HepG2 (cell line): ENCODE data around the gene MFNG. TPM values are rescaled to one million over a fixed set of nuclear protein-coding genes. Genes with fewer than 3 reads are reported as not detected.

Experiments
- CCAR2 ChIP-seq: fragments of 200-400 bp; formaldehyde crosslinking; optimal IDR thresholded peaks from 2 replicates; pipeline ENCODE3; 2018; ENCODE audit warnings: low read depth, mild to moderate bottlenecking, low read length, moderate library complexity
- EP300 ChIP-seq, 3 experiments: sonication (generic) in 1 of 3; formaldehyde crosslinking in 1 of 3; IDR thresholded peaks; 2 replicates each; pipeline versions ENCODE4 v1.5.1 to v1.6.1; 2011 to 2020; ENCODE audit warnings: low read depth in 2 of 3, low read length in 2 of 3, borderline replicate concordance in 1 of 3, improper control_type of control experiment in 1 of 3, mild to moderate bottlenecking in 1 of 3, missing genetic modification reagents in 1 of 3, moderate library complexity in 1 of 3
- HNRNPL ChIP-seq: fragments of 200-400 bp; formaldehyde crosslinking; IDR thresholded peaks from 2 replicates; pipeline ENCODE4 v1.6.1; 2017; ENCODE audit warnings: mild to moderate bottlenecking, low read depth, low read length
- ISX ChIP-seq: sonication (generic); formaldehyde crosslinking; conservative IDR thresholded peaks from 2 replicates; pipeline ENCODE4 v1.5.0; 2020; ENCODE audit warnings: missing genetic modification reagents
- MIER2 ChIP-seq: IDR thresholded peaks from 2 replicates; pipeline ENCODE4 v1.6.1; 2016; ENCODE audit warnings: missing biosample characterization, missing genetic modification reagents
- NFAT5 ChIP-seq: sonication (generic); formaldehyde crosslinking; IDR thresholded peaks from 2 replicates; pipeline ENCODE4 v1.4.0; 2020; ENCODE audit warnings: missing genetic modification reagents
- RNF2 ChIP-seq: fragments of 450-650 bp; conservative IDR thresholded peaks from 2 replicates; pipeline ENCODE4 v1.6.1; 2016; ENCODE audit warnings: low read depth
- TFDP2 ChIP-seq: sonication (generic); formaldehyde crosslinking; IDR thresholded peaks from 2 replicates; pipeline ENCODE4 v1.4.0; 2020; ENCODE audit warnings: missing genetic modification reagents
- ZNF597 ChIP-seq: sonication (generic); formaldehyde crosslinking; IDR thresholded peaks from 2 replicates; pipeline ENCODE4 v1.5.0; 2020; ENCODE audit warnings: missing genetic modification reagents
- ZNF766 ChIP-seq: sonication (generic); formaldehyde crosslinking; IDR thresholded peaks from 2 replicates; pipeline ENCODE4 v1.5.0; 2020; ENCODE audit warnings: missing genetic modification reagents, borderline replicate concordance
- ZNF776 ChIP-seq: sonication (generic); formaldehyde crosslinking; IDR thresholded peaks from 2 replicates; pipeline ENCODE4 v1.4.0; 2020; ENCODE audit warnings: mild to moderate bottlenecking, missing genetic modification reagents
- polyA plus RNA-seq, 8 experiments: library from polyadenylated mRNA; depleted of rRNA in 3 of 8; stranded (reverse) in 7 of 8; unstranded in 1 of 8; fragments of >200 nt; fragmentation: Illumina TruSeq in 4 of 8; extraction: Trizol in 4 of 8; gene quantifications; 2 replicates each; pipeline versions ENCODE4 v1.2.1 to v1.2.3, GENCODE V29; 2011 to 2016; ENCODE audit warnings: low read depth in 4 of 8, missing spikeins in 1 of 8, mixed read lengths in 1 of 8; ENCODE audit not compliant: insufficient read depth in 1 of 8
- total RNA-seq, 5 experiments: library from RNA; depleted of rRNA; stranded (reverse); fragments of >200 nt; fragmentation: Illumina TruSeq; extraction: Trizol; gene quantifications; 2 replicates each; pipeline ENCODE4 v1.2.3, GENCODE V29; 2016; ENCODE audit warnings: low read depth in 1 of 5
- TF ChIP-seq, protein P1 (sequence below): sonication (generic); formaldehyde crosslinking; IDR thresholded peaks from 2 replicates; pipeline ENCODE4 v1.8.1; 2023; ENCODE audit warnings: mild to moderate bottlenecking, moderate library complexity, missing genetic modification reagents
- TF ChIP-seq, protein P2 (sequence below): sonication (generic); formaldehyde crosslinking; IDR thresholded peaks from 2 replicates; pipeline ENCODE4 v1.9.0; 2022; ENCODE audit warnings: missing genetic modification reagents, mild to moderate bottlenecking, borderline replicate concordance
- TF ChIP-seq, protein P3 (sequence below): sonication (generic); formaldehyde crosslinking; IDR thresholded peaks from 2 replicates; pipeline ENCODE4 v1.4.0; 2020; ENCODE audit warnings: mild to moderate bottlenecking, missing genetic modification reagents

Gene MFNG
- total and polyA plus RNA-seq, 2 of the 13 experiments (the other 11 are each of a cell fraction or from before 2014, with no cell fraction given): 1.0 to 11.7 TPM

DNA sequence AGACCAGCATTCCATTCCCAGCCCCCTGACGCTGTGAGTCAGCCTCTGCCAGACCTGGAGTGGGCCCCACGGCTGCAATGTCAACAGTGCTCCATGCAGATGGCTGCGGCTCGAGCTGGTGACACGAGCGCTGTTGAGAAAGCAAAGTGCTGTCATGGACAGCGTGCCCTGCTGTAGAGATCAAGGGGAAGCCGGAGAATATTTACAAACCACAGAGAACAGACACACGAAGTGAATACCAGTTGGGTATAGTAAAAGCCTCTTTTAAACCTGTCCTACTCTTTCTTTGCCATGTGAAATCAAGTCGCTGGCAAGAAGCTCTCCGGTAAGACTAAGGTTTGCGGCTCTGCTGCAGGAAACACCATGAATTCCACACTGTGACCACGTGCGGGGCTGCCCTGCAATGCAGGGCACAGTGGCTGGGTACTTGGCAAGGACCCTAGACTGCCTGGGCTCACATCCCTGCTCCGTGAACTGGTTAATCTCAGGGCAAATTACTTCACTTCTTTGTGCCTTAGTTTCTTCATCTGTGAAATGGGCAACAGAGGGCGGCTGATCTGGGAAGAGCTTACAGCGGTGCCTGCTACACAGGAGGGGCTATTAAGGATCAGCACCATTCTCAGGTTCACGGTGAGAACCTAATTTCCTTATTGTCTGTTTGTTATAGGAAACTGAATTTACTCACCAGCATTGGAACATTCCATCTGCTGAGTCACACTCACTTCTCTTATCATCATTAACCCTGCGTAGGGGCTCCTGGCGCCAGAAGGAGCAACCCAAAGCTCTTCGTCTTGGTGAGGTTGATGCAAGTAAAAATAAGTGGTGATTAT is 31.1 kb downstream of the MFNG start (continued):
- peak; percentile 86 for TF ChIP-seq HNRNPL
- no peak for TF ChIP-seq ZNF766 (CRISPR knock-in tag)
- TF ChIP-seq CCAR2: no peak
- no peak for TF ChIP-seq NFAT5 (CRISPR knock-in tag)
- TF ChIP-seq, protein P1, sequence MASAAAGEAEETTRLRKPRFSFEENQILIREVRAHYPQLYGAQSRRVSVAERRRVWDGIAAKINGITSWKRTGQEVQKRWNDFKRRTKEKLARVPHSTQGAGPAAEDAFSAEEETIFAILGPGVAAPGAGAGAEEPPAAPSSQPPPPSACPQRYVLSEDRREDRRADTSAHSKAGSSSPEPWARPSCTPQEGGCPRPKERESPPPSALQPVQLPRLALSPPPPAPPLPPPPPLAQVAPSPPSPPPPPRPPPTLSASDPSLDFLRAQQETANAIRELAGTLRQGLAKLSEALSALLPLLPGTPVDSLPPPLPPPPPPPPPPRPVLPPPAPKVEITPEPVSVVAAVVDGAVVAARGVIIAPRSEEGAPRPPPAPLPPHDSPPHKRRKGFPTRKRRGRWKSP (CRISPR knock-in tag): no peak
- no peak for TF ChIP-seq ISX (CRISPR knock-in tag)
- TF ChIP-seq MIER2 (CRISPR knock-in tag): peak; percentile 80; the same call in 1 of the 2 replicates
- TF ChIP-seq, protein P2, sequence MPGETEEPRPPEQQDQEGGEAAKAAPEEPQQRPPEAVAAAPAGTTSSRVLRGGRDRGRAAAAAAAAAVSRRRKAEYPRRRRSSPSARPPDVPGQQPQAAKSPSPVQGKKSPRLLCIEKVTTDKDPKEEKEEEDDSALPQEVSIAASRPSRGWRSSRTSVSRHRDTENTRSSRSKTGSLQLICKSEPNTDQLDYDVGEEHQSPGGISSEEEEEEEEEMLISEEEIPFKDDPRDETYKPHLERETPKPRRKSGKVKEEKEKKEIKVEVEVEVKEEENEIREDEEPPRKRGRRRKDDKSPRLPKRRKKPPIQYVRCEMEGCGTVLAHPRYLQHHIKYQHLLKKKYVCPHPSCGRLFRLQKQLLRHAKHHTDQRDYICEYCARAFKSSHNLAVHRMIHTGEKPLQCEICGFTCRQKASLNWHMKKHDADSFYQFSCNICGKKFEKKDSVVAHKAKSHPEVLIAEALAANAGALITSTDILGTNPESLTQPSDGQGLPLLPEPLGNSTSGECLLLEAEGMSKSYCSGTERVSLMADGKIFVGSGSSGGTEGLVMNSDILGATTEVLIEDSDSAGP (CRISPR knock-in tag): peak; percentile 20; the same call in 1 of the 2 replicates
- no peak for TF ChIP-seq ZNF776 (CRISPR knock-in tag)
- 0 out of 2 replicates have a peak, but pooled peaks have one; percentile 16 for TF ChIP-seq RNF2
- TF ChIP-seq ZNF597 (CRISPR knock-in tag): no peak
- TF ChIP-seq EP300 (IDR thresholded peaks at IDR 0.05; ENCODE audit: low read depth in 2 of 2, low read length in 2 of 2): peak; percentile 56 to 75; a peak in 1 of 4 replicates
- peak; percentile 53; the same call in 1 of the 2 replicates for TF ChIP-seq EP300 (CRISPR knock-in tag; IDR thresholded peaks at IDR 0.05; ENCODE audit: borderline replicate concordance)
- TF ChIP-seq TFDP2 (CRISPR knock-in tag): no peak
- TF ChIP-seq, protein P3, sequence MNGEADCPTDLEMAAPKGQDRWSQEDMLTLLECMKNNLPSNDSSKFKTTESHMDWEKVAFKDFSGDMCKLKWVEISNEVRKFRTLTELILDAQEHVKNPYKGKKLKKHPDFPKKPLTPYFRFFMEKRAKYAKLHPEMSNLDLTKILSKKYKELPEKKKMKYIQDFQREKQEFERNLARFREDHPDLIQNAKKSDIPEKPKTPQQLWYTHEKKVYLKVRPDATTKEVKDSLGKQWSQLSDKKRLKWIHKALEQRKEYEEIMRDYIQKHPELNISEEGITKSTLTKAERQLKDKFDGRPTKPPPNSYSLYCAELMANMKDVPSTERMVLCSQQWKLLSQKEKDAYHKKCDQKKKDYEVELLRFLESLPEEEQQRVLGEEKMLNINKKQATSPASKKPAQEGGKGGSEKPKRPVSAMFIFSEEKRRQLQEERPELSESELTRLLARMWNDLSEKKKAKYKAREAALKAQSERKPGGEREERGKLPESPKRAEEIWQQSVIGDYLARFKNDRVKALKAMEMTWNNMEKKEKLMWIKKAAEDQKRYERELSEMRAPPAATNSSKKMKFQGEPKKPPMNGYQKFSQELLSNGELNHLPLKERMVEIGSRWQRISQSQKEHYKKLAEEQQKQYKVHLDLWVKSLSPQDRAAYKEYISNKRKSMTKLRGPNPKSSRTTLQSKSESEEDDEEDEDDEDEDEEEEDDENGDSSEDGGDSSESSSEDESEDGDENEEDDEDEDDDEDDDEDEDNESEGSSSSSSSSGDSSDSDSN (CRISPR knock-in tag): peak; percentile 61; the same call in 1 of the 2 replicates
